GM13976 (cell line): ENCODE data around the gene ATG14.

Experiments used
- DNase-seq: peaks from one replicate; pipeline ENCODE4 v3.0.0; 2012; ENCODE audit warnings: low spot score
- in situ Hi-C: fragments of 300-500 bp; cut with MboI; formaldehyde crosslinking; loops from one replicate; pipeline ENCODE4 v1.12.0; 2022; ENCODE audit warnings: low sequenced_read_pairs, mixed read lengths, inconsistent platforms; ENCODE audit not compliant: unreplicated experiment
- TF ChIP-seq, protein P1 (sequence below): IDR thresholded peaks from 2 replicates; pipeline ENCODE4 v1.5.1; 2012; ENCODE audit warnings: borderline replicate concordance, mild to moderate bottlenecking; ENCODE audit not compliant: insufficient read depth; ENCODE audit errors: extremely low read depth, missing control alignments, control extremely low read depth

ATG14 gene

DNA sequence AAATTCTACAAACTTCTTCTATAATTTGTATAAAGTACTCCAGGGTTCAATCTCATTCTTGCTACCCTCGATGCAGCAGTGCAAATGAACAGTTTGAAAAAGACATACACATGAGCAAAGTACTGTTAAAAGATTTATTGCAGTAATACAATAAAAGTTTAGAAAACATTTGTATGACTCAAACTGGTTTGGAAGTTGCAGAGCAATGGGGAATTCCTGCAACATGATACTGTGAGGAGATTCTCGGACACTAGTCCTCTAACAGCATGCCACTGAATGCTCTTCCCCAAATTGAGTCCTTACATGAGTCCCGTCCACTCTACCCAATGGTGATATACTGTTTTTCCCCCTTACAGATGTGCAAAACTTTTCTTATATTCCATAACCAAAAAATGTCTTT lies 45.4 kb downstream of the ATG14 start:
- TF ChIP-seq, protein P1, sequence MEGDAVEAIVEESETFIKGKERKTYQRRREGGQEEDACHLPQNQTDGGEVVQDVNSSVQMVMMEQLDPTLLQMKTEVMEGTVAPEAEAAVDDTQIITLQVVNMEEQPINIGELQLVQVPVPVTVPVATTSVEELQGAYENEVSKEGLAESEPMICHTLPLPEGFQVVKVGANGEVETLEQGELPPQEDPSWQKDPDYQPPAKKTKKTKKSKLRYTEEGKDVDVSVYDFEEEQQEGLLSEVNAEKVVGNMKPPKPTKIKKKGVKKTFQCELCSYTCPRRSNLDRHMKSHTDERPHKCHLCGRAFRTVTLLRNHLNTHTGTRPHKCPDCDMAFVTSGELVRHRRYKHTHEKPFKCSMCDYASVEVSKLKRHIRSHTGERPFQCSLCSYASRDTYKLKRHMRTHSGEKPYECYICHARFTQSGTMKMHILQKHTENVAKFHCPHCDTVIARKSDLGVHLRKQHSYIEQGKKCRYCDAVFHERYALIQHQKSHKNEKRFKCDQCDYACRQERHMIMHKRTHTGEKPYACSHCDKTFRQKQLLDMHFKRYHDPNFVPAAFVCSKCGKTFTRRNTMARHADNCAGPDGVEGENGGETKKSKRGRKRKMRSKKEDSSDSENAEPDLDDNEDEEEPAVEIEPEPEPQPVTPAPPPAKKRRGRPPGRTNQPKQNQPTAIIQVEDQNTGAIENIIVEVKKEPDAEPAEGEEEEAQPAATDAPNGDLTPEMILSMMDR: no peak
- in situ Hi-C loops: no loop called here
- DNase-seq: no peak

DNA sequence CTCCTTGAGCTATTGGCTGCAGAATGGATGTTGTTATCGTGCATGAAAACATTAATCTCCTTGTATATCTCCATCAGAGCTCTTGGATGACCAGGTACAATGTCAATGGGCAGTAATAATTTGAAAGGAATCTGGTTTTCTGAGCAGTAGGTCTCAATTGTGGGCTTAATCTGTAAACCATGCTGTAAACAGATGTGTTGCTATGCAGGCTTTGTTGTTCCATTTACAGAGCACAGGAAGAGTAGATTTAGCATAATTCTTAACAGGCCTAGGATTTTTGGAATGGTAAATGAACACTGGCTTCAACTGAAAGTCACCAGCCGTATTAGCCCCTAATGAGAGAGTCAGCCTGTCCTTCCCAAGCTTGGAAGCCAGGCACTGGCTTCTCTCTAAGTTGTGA lies 50.4 kb downstream of the ATG14 start:
- in situ Hi-C loops: no loop called here
- no peak for DNase-seq
- TF ChIP-seq, protein P1: no peak

DNA sequence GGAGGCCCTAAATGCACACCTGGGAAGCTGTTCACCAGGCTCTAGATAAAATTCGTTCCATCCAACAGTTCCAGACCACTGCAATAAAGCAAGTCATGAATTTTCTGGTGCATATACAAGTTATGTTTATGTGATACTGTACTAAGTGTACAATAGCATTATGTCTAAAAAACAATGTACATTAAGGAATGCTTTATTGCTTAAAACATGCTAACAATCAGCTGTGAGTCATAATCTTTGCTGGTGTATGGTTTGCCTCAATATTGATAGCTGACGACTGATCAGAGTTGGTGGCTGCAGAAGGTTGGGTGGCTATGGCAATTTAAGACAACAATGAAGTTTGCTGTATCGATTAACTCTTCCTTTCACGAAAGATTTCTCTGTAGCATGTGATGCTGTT lies 52.3 kb downstream of the ATG14 start:
- DNase-seq: no peak
- in situ Hi-C loops: loop anchor here (10.0 kb wide), 1 partner anchor 95 kb away; no protein-coding TSS in a partner anchor
- TF ChIP-seq, protein P1: no peak

DNA sequence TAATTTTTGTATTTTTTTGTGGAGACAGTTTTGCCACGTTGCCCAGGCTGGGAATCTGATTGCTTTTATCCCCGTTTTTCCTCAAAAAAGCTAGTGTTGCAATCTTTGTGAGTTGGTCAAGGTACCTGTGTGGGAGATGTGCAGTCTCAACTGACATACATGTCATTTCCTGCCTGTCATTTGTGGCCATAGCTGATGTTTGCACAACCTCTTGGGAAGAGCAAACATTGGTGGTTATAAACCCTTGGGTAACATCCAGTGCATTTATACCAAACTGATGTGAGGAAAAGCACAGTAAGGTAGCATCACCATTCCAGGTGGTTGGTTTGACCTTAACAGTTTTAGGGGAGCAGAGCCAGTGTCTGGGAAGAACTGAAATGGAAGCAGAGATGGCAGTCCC lies 54.7 kb downstream of the ATG14 start:
- in situ Hi-C loops: loop anchor here (10.0 kb wide), 1 partner anchor 92 kb away; no protein-coding TSS in a partner anchor
- TF ChIP-seq, protein P1: no peak
- no peak for DNase-seq

DNA sequence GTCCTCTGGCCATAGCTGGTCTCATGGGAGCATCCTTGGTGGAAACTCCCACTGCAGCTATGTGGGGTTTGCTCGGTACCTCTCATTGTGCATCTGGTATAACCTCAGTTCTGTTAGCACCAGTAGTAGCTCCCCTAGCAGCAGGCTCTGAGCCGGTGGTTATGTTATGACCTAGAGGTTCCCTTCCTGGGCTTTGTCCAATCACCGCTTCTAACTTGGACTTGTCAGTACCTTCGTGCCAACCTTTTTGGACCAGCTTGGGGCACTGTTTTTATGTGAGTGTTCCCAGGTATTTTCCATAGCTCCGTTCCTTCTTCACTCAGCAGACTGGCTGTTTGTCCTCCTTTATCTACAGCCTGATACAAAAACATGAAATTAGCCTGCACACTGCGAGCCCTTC lies 55.7 kb downstream of the ATG14 start:
- in situ Hi-C loops: loop anchor here (10.0 kb wide), 1 partner anchor 91 kb away; no protein-coding TSS in a partner anchor
- TF ChIP-seq, protein P1: no peak
- no peak for DNase-seq

DNA sequence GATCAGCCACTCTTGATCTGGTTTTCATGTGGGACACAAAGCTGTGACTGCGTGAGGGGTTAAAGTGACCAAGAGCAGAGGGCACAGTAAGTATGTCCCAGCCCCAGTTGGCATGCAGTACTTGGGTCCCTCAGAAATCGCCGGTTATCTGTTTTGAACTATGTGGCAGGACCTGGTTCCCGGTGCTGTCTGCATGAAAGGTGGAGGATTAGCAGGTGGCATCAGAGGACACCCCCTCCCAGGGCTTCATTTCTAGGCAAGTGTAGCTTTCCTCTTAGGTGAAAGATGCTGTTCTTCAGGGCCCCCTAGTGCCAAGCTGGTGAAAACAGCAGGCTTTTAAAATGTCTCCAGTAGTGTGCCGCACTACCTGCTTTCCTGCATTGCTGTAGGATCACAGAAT lies 57.1 kb downstream of the ATG14 start:
- TF ChIP-seq, protein P1: peak; percentile 66
- in situ Hi-C loops: loop anchor here (10.0 kb wide), 1 partner anchor 90 kb away; no protein-coding TSS in a partner anchor
- DNase-seq: peak; percentile 63
